Measurements from ENCODE around the gene ALG3. TPM values are rescaled to one million over a fixed set of nuclear protein-coding genes. Genes with fewer than 3 reads are reported as not detected.

The ALG3 gene
- total and polyA plus RNA-seq, 10 donors: 18.7 to 59.0 (median 25.7) TPM

DNA sequence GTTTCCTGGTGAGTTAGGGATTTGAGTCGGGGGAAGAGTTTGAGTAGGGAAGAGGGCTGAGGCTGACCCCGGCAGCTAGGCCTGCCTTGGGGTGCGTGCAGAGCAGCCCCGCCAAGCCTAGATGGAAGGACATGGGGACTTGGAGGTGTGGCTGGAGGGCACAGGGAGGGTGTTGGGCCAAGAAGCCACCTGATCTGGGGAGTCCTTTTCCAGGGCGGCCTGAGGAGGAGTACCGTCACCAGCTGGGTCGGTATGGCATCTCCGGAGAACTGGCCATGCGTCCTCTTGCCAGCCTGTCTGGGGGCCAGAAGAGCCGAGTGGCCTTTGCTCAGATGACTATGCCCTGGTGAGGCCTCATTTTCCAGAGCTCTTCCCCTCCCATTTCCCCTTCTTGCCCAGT lies 55.9 kb downstream of the ALG3 start:
- intact Hi-C loops (cut with DNase I; ENCODE audit: low total_unique reads): no loop called here
- no peak for DNase-seq
- Histone ChIP-seq H3K36me3 (peaks cover 4 to 90% (median 81%) of the 10 kb centered on the region in 6 donors), H3K27me3 (replicated peaks in 1 of 7) (no peaks in the 10 kb centered on the region), H3K9me3 (no peaks in the 10 kb centered on the region), H3K27ac (no peak overlapping the region), H3K4me1 (peaks cover 0 to 22% (median 8%) of the 10 kb centered on the region in 6 donors), H3K4me3 (no peak overlapping the region)
- TF ChIP-seq POLR2A (IDR thresholded peaks at IDR 0.05): no peak
- TF ChIP-seq, protein P1, sequence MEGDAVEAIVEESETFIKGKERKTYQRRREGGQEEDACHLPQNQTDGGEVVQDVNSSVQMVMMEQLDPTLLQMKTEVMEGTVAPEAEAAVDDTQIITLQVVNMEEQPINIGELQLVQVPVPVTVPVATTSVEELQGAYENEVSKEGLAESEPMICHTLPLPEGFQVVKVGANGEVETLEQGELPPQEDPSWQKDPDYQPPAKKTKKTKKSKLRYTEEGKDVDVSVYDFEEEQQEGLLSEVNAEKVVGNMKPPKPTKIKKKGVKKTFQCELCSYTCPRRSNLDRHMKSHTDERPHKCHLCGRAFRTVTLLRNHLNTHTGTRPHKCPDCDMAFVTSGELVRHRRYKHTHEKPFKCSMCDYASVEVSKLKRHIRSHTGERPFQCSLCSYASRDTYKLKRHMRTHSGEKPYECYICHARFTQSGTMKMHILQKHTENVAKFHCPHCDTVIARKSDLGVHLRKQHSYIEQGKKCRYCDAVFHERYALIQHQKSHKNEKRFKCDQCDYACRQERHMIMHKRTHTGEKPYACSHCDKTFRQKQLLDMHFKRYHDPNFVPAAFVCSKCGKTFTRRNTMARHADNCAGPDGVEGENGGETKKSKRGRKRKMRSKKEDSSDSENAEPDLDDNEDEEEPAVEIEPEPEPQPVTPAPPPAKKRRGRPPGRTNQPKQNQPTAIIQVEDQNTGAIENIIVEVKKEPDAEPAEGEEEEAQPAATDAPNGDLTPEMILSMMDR (IDR thresholded peaks at IDR 0.05 in 8 of 11, conservative IDR thresholded peaks at IDR 0.05 in 3 of 11): no peak
- TF ChIP-seq POLR2AphosphoS5 (IDR thresholded peaks at IDR 0.05): no peak
- WGBS, 5 donors: 96 to 100% (median 98%) methylated on average over 6 to 10 of the region's 10 CpGs

Small RNA genes within 50 kb of the gene (microRNA-seq; reads per million reads assigned to microRNA genes)
- 0 to 0.35 (median 0.28) reads per million in 3 donors for gene MIR1224

Small RNA genes within 50 kb of the gene (small RNA-seq; reads per million reads assigned to genes)
- gene MIR1224: 0.07 to 0.12 (median 0.07) reads per million in 4 donors

Other genes with a start within 250 kb of the ALG3 start
- gene ABCC5, start 231.1 kb downstream of the ALG3 start, total RNA-seq: 100 to 1,000 TPM in 1 of 7 donors, 10 to 100 TPM in 6; 44.4 to 112 (median 71.9) TPM
- 10 to 100 TPM; 19.6 to 33.5 (median 25.8) TPM for gene ABCC5, start 231.1 kb downstream of the ALG3 start, polyA plus RNA-seq
- gene HTR3D, start 217.2 kb downstream of the ALG3 start, total RNA-seq: not detected
- not detected for gene HTR3D, start 217.2 kb downstream of the ALG3 start, polyA plus RNA-seq
- not detected for gene HTR3C, start 195.9 kb downstream of the ALG3 start, total RNA-seq
- not detected for gene HTR3C, start 195.9 kb downstream of the ALG3 start, polyA plus RNA-seq
- gene HTR3E, start 151.9 kb downstream of the ALG3 start, total RNA-seq: not detected
- gene HTR3E, start 151.9 kb downstream of the ALG3 start, polyA plus RNA-seq: not detected
- 10 to 100 TPM; 40.4 to 50.7 (median 46.3) TPM for gene EIF2B5, start 113.6 kb downstream of the ALG3 start, total RNA-seq
- gene EIF2B5, start 113.6 kb downstream of the ALG3 start, polyA plus RNA-seq: 10 to 100 TPM; 40.4 to 55.7 (median 52.8) TPM
- 10 to 100 TPM; 40.3 to 67.3 (median 54.2) TPM for gene DVL3, start 93.6 kb downstream of the ALG3 start, total RNA-seq
- gene DVL3, start 93.6 kb downstream of the ALG3 start, polyA plus RNA-seq: 10 to 100 TPM; 12.3 to 28.2 (median 15.8) TPM
- gene AP2M1, start 74.1 kb downstream of the ALG3 start, total RNA-seq: 100 to 1,000 TPM; 192 to 254 (median 204) TPM
- 100 to 1,000 TPM in 2 of 3 donors, 10 to 100 TPM in 1; 98.7 to 155 (median 137) TPM for gene AP2M1, start 74.1 kb downstream of the ALG3 start, polyA plus RNA-seq
- gene ABCF3, start 62.8 kb downstream of the ALG3 start, total RNA-seq: 10 to 100 TPM; 46.4 to 90.7 (median 69.8) TPM
- 10 to 100 TPM; 35.3 to 67.3 (median 61.2) TPM for gene ABCF3, start 62.8 kb downstream of the ALG3 start, polyA plus RNA-seq
- gene VWA5B2, start 19.4 kb downstream of the ALG3 start, total RNA-seq: under 1 TPM in 2 of 7 donors, not detected in 5; 0.28 to 0.68 TPM
- under 1 TPM; 0.02 to 0.08 (median 0.03) TPM for gene VWA5B2, start 19.4 kb downstream of the ALG3 start, polyA plus RNA-seq
- 1 to 10 TPM; 1.2 to 5.4 (median 3.0) TPM for gene EEF1AKMT4, start 710 bp upstream of the ALG3 start, total RNA-seq
- gene EEF1AKMT4, start 710 bp upstream of the ALG3 start, polyA plus RNA-seq: 1 to 10 TPM; 1.6 to 3.7 (median 3.5) TPM
- gene CAMK2N2, start 12.6 kb upstream of the ALG3 start, total RNA-seq: under 1 TPM in 1 of 7 donors, not detected in 6; 0.35 TPM
- gene CAMK2N2, start 12.6 kb upstream of the ALG3 start, polyA plus RNA-seq: under 1 TPM in 1 of 3 donors, not detected in 2; 0.08 TPM
- gene ECE2, start 27.1 kb upstream of the ALG3 start, total RNA-seq: not detected
- gene ECE2, start 27.1 kb upstream of the ALG3 start, polyA plus RNA-seq: not detected
- gene PSMD2, start 50.3 kb upstream of the ALG3 start, total RNA-seq: 100 to 1,000 TPM; 130 to 191 (median 142) TPM
- 10 to 100 TPM; 53.8 to 94.7 (median 62.4) TPM for gene PSMD2, start 50.3 kb upstream of the ALG3 start, polyA plus RNA-seq
- gene EIF4G1, start 65.6 kb upstream of the ALG3 start, total RNA-seq: 100 to 1,000 TPM; 191 to 294 (median 247) TPM
- gene EIF4G1, start 65.6 kb upstream of the ALG3 start, polyA plus RNA-seq: 100 to 1,000 TPM in 1 of 3 donors, 10 to 100 TPM in 2; 83.4 to 136 (median 84.2) TPM
- gene FAM131A, start 88.6 kb upstream of the ALG3 start, total RNA-seq: 10 to 100 TPM; 12.9 to 24.6 (median 15.6) TPM
- 10 to 100 TPM in 1 of 3 donors, 1 to 10 TPM in 2; 6.5 to 12.4 (median 6.8) TPM for gene FAM131A, start 88.6 kb upstream of the ALG3 start, polyA plus RNA-seq
- gene CLCN2, start 112.6 kb upstream of the ALG3 start, total RNA-seq: 1 to 10 TPM; 2.8 to 6.4 (median 3.8) TPM
- 1 to 10 TPM; 1.6 to 4.2 (median 2.1) TPM for gene CLCN2, start 112.6 kb upstream of the ALG3 start, polyA plus RNA-seq
- 100 to 1,000 TPM in 1 of 7 donors, 10 to 100 TPM in 6; 42.5 to 109 (median 55.9) TPM for gene POLR2H, start 112.7 kb upstream of the ALG3 start, total RNA-seq
- gene POLR2H, start 112.7 kb upstream of the ALG3 start, polyA plus RNA-seq: 100 to 1,000 TPM in 2 of 3 donors, 10 to 100 TPM in 1; 92.6 to 139 (median 114) TPM
- gene THPO, start 129.2 kb upstream of the ALG3 start, total RNA-seq: 1 to 10 TPM in 2 of 7 donors, under 1 TPM in 4, not detected in 1; 0.23 to 1.8 (median 0.74) TPM
- under 1 TPM; 0.11 to 0.42 (median 0.17) TPM for gene THPO, start 129.2 kb upstream of the ALG3 start, polyA plus RNA-seq
- 10 to 100 TPM; 10.8 to 26.5 (median 16.1) TPM for gene CHRD, start 131.1 kb upstream of the ALG3 start, total RNA-seq
- 10 to 100 TPM in 1 of 3 donors, 1 to 10 TPM in 2; 5.2 to 19.6 (median 7.0) TPM for gene CHRD, start 131.1 kb upstream of the ALG3 start, polyA plus RNA-seq

Measured in spleen (tissue), 11 donors.